ENCODE results near the gene CMC1.

- TF ChIP-seq USF1 (IDR thresholded peaks at IDR 0.05): peak; percentile 45
- no peak; the same call in 1 of the 2 replicates for TF ChIP-seq FOXM1 (IDR thresholded peaks at IDR 0.05; ENCODE audit: borderline replicate concordance, low read depth)
- peak; percentile 56; the same call in 1 of the 2 replicates for TF ChIP-seq REST (IDR thresholded peaks at IDR 0.05; ENCODE audit: low read depth)
- TF ChIP-seq TAF1 (IDR thresholded peaks at IDR 0.05; ENCODE audit: low read depth): peak; percentile 59
- TF ChIP-seq CEBPB (IDR thresholded peaks at IDR 0.05): no peak
- TF ChIP-seq MAX (IDR thresholded peaks at IDR 0.05): peak; percentile 56; the same call in 1 of the 2 replicates
- no peak for TF ChIP-seq YY1 (IDR thresholded peaks at IDR 0.05; ENCODE audit: low read depth)
- no peak for TF ChIP-seq RAD21 (IDR thresholded peaks at IDR 0.05; ENCODE audit: low read depth)
- TF ChIP-seq EP300 (IDR thresholded peaks at IDR 0.05; ENCODE audit: borderline replicate concordance): peak; percentile 33; the same call in 1 of the 2 replicates
- TF ChIP-seq CREB1 (IDR thresholded peaks at IDR 0.05; ENCODE audit: low read depth): no peak
- TF ChIP-seq TCF12 (IDR thresholded peaks at IDR 0.05; ENCODE audit: low read depth): peak; percentile 67; the same call in 1 of the 2 replicates
These were observed 107.4 kb downstream of the CMC1 start, which contains the start of the genes AZI2 and ZCWPW2 for GRCh38 chr3:28348629-28349468.

Measured in Ishikawa (cell line).